Transverse colon (tissue), 4 donors: ENCODE data around the gene GNAI3.

Experiments used
- POLR2AphosphoS5 ChIP-seq, 3 donors: sonication (generic); formaldehyde crosslinking; IDR thresholded peaks; one replicate each; pipeline ENCODE4 v1.6.1; 2016; ENCODE audit warnings: antibody characterized with exemption in 3 of 3
- TF ChIP-seq, protein P1 (sequence below), 5 experiments: fragments of 200-600 bp in 3 of 5; fragments of 450-650 bp in 2 of 5; sonication (generic) in 3 of 5; IDR thresholded peaks; 1 replicate in 2 of 5; 2 replicates in 3 of 5; pipeline ENCODE4 v1.5.1; 2016 to 2017; ENCODE audit warnings: antibody characterized with exemption in 5 of 5, inconsistent platforms in 3 of 5, mild to moderate bottlenecking in 2 of 5, moderate library complexity in 1 of 5

DNA sequence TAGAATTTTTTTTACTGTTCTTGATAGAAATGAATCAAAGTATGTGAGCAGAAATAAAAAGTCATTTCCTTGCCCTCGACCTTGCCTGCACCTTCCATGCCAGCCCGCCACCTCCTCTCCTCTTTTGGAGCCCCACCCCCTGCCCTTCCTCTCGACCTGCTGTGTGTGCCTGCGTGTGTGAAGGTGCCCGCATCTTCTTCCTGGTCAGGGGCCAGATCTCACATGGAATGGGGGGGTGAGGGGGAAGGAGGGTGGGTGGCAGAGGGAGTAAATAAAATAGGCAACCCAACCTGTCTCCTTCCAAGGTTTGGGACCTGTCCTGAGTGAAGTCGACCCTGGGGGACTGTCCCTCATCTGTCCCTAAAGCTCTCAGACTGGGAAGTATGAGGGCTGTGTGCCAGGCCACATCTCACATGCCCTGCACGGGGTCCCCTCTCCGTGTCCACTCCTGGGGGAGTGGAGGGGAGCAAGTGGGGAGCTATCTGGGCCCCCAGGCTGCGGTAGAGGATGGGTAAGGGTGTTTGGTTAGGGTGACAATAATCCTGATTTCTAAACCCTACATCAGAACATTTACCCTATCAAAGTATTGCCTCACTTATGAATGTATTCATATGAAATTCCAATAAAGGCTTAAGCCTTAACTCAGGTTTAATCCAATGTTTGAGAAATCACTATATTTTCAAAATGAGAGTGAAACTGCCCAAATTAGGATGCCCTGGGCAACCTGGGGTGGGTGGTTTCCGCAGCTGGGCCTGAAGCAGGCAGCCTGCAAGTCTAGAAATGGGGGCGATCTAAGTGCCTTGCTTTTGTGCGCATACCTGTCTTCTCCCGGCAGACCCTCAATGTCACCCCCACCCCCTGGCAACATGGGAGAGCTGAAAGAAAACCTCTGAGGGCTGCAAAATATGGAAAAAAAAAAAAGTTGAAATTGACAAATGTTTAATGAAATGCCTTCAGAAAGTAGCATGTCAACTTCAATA lies 86.6 kb downstream of the GNAI3 start:
- TF ChIP-seq POLR2AphosphoS5 (IDR thresholded peaks at IDR 0.05) = no peak
- TF ChIP-seq, protein P1, sequence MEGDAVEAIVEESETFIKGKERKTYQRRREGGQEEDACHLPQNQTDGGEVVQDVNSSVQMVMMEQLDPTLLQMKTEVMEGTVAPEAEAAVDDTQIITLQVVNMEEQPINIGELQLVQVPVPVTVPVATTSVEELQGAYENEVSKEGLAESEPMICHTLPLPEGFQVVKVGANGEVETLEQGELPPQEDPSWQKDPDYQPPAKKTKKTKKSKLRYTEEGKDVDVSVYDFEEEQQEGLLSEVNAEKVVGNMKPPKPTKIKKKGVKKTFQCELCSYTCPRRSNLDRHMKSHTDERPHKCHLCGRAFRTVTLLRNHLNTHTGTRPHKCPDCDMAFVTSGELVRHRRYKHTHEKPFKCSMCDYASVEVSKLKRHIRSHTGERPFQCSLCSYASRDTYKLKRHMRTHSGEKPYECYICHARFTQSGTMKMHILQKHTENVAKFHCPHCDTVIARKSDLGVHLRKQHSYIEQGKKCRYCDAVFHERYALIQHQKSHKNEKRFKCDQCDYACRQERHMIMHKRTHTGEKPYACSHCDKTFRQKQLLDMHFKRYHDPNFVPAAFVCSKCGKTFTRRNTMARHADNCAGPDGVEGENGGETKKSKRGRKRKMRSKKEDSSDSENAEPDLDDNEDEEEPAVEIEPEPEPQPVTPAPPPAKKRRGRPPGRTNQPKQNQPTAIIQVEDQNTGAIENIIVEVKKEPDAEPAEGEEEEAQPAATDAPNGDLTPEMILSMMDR (IDR thresholded peaks at IDR 0.05) = no peak
